ENCODE measurements around the gene PRSS33. TPM values are rescaled to one million over a fixed set of nuclear protein-coding genes. Genes with fewer than 3 reads are reported as not detected.
A peak's percentile ranks its signal among the peaks of the same experiment; 100 is the strongest.

Gene PRSS33
- total and polyA plus RNA-seq, 2 donors from 2014 or later: not detected

DNA sequence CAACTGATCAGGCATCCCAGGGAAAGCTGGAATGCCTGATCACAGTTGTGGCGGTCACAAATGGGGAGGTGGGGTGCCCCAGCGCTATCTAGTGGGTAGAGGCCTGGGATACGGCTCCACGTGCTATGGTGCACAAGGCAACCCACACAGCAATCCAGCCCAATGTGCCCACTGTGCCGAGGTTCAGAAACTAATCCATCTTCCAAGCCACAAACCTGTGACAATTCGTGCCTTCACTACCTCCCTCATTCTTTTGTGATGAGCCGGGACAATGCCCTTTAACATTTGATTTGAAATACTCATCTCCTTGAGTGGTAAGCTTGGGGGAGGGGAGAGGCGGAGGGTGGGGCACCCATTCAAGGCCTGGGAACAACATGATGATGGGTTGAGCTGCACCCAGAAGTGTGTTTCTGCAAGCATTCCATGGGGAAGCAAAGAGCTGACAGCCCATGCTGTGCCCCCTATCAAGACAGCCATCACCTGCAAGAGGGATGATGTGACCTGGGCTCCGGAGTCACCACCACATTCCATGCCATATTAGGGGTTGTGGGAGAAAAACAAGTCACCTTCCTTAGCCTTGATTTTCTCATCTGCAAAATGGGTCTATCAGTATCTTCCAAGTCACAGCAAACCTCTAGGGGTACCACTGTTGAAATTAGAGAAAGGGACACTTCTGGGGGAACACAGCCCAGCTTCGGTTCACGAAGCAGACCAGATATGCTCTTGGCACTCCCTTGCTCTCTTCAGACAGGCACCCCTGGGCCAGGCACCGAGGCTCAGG lies 14.0 kb downstream of the PRSS33 start:
- H3K27me3 ChIP-seq (ENCODE audit: control insufficient read depth, insufficient read depth, low read length): no peaks in the 10 kb centered on the region
- no peak overlapping the region for H3K9ac ChIP-seq (ENCODE audit: low read length in 3 of 3)
- no peak overlapping the region for H3K27ac ChIP-seq (ENCODE audit: low read depth in 2 of 2, low read length in 2 of 2)
- H3K4me1 ChIP-seq (ENCODE audit: control insufficient read depth in 2 of 3, insufficient read depth in 2 of 3, low read depth in 1 of 3, low read length in 3 of 3): peaks cover 0 to 13% (median 4%) of the 10 kb centered on the region in 3 donors
- H3K36me3 ChIP-seq (ENCODE audit: control insufficient read depth in 2 of 3, insufficient read depth in 3 of 3, low read length in 3 of 3): peaks cover 0 to 43% (median 26%) of the 10 kb centered on the region in 3 donors
- FAIRE-seq (no peak), DNase-seq (peak in 1 of 5 donors; percentile 34)
- no peaks in the 10 kb centered on the region for H3K9me3 ChIP-seq (ENCODE audit: control insufficient read depth in 2 of 3, insufficient read depth in 1 of 3, low read length in 3 of 3)
- no peak overlapping the region for H3K4me3 ChIP-seq (ENCODE audit: low read length in 3 of 3)
- intact Hi-C loops (cut with DNase I): no loop called here
- TF ChIP-seq, protein P1, sequence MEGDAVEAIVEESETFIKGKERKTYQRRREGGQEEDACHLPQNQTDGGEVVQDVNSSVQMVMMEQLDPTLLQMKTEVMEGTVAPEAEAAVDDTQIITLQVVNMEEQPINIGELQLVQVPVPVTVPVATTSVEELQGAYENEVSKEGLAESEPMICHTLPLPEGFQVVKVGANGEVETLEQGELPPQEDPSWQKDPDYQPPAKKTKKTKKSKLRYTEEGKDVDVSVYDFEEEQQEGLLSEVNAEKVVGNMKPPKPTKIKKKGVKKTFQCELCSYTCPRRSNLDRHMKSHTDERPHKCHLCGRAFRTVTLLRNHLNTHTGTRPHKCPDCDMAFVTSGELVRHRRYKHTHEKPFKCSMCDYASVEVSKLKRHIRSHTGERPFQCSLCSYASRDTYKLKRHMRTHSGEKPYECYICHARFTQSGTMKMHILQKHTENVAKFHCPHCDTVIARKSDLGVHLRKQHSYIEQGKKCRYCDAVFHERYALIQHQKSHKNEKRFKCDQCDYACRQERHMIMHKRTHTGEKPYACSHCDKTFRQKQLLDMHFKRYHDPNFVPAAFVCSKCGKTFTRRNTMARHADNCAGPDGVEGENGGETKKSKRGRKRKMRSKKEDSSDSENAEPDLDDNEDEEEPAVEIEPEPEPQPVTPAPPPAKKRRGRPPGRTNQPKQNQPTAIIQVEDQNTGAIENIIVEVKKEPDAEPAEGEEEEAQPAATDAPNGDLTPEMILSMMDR (IDR thresholded peaks at IDR 0.05; ENCODE audit: borderline replicate concordance, extremely low read depth, insufficient read depth): no peak

DNA sequence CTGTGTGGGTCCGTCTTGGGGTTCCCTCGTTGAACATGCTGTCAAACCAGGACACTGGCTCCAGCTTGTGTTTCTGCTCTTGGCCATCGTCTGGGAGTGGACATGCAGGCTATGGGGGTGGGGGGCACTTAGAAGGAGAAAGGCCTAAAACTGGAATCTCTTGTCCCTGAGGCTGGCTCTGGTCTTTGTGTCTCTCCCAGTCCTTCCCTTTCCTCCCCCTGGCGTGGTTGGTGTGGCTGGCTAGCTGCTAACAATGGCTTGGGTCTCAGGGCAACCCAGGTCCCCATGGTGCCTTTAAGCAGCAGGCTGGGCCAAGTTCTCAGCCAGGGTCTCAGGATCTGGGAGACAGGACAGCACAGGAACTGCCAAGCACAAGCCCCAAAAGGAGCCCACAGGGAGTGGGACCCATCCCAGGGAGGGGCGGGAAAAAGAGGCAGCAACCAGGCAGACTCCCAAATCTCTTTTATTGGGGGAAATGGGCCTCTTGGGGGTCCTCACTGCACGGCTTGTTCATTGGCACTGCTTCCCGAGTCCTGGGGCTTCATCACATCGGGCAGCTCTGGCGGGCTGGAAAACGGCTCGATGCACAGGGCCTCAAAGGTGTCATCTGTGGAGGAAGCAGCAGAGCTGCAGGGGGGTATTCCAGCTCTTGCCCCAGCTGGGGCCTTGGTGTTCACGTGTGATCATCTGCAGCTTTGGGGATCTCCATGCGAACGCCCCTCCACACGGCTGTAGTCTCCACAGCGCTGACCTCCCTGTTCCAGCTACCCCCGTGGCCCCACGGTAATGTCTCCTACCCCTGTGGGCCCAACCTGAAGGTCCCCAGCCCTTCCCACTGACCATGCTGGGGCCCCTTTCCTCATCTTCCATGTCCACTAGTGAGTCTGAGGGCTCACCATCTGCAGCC lies 15.6 kb downstream of the PRSS33 start:
- Histone ChIP-seq H3K4me1 (ENCODE audit: control insufficient read depth in 2 of 3, insufficient read depth in 2 of 3, low read depth in 1 of 3, low read length in 3 of 3) (peaks cover 0 to 9% (median 0%) of the 10 kb centered on the region in 3 donors), H3K27ac (ENCODE audit: low read depth in 2 of 2, low read length in 2 of 2) (no peak overlapping the region), H3K27me3 (ENCODE audit: control insufficient read depth, insufficient read depth, low read length) (no peaks in the 10 kb centered on the region), H3K4me3 (ENCODE audit: low read length in 3 of 3) (no peak overlapping the region), H3K9ac (ENCODE audit: low read length in 3 of 3) (no peak overlapping the region), H3K9me3 (ENCODE audit: control insufficient read depth in 2 of 3, insufficient read depth in 1 of 3, low read length in 3 of 3) (no peaks in the 10 kb centered on the region), H3K36me3 (ENCODE audit: control insufficient read depth in 2 of 3, insufficient read depth in 3 of 3, low read length in 3 of 3) (peaks cover 0 to 59% (median 41%) of the 10 kb centered on the region in 3 donors)
- DNase-seq (peak in 2 of 5 donors; percentile 52 to 57), FAIRE-seq (no peak)
- TF ChIP-seq, protein P1 (IDR thresholded peaks at IDR 0.05; ENCODE audit: borderline replicate concordance, extremely low read depth, insufficient read depth): no peak
- intact Hi-C loops (cut with DNase I): no loop called here

DNA sequence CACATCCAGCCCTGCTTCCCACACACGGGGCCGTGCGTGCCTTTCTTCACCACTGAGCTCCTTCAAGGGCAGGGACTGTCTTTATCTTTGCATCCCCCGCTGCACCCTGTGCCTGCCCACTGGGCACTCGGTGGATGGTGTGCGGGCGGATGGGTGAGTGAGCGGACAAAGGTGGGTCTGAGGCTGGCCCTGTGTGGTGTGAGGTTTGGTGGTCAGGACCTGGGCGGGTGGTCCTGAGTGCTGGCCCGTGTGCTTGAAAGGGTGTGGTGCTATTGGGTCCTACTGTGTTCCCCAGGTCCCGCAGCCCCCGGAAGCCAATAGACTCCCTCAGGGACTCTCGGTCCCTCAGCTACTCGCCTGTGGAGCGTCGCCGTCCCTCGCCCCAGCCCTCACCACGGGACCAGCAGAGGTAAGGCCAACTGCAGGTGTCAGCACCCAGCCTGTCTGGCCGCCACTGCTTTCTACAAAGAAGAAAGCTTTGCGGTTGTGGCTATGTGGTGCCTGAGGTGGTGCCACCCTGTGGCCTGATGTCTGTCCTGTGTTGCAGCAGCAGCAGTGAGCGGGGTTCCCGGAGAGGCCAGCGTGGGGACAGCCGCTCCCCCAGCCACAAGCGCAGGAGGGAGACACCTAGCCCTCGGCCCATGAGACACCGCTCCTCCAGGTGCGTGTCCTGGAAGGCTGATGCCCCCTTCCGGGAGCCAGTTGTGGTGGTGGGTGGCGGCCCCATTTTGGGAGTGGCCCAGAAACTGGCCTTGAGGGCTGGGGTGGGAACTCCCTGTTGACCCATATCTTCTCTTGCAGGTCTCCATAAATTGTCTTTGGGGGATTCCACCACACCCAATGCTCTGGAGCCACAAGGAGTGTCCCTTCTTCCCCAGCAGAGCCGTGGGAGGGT lies 17.1 kb downstream of the PRSS33 start:
- Histone ChIP-seq H3K9ac (ENCODE audit: low read length in 3 of 3) (no peak overlapping the region), H3K4me1 (ENCODE audit: control insufficient read depth in 2 of 3, insufficient read depth in 2 of 3, low read depth in 1 of 3, low read length in 3 of 3) (no peaks in the 10 kb centered on the region), H3K36me3 (ENCODE audit: control insufficient read depth in 2 of 3, insufficient read depth in 3 of 3, low read length in 3 of 3) (peaks cover 0 to 72% (median 48%) of the 10 kb centered on the region in 3 donors), H3K9me3 (ENCODE audit: control insufficient read depth in 2 of 3, insufficient read depth in 1 of 3, low read length in 3 of 3) (no peaks in the 10 kb centered on the region), H3K27ac (ENCODE audit: low read depth in 2 of 2, low read length in 2 of 2) (no peak overlapping the region), H3K4me3 (ENCODE audit: low read length in 3 of 3) (no peak overlapping the region), H3K27me3 (ENCODE audit: control insufficient read depth, insufficient read depth, low read length) (no peaks in the 10 kb centered on the region)
- intact Hi-C loops (cut with DNase I): no loop called here
- DNase-seq (peak in 1 of 5 donors; percentile 54), FAIRE-seq (no peak)
- TF ChIP-seq, protein P1 (IDR thresholded peaks at IDR 0.05; ENCODE audit: borderline replicate concordance, extremely low read depth, insufficient read depth): no peak
